HepG2 (cell line): Measurements from ENCODE around the gene ADIPOR2. TPM values are rescaled to one million over a fixed set of nuclear protein-coding genes. Genes with fewer than 3 reads are reported as not detected.

Experiments used
- ATAC-seq: fragments of 200-7000 bp; cut with Tn5 transposase; 3 replicates; pipeline ENCODE4 v1.9.1; 2020; ENCODE audit warnings: mild to moderate bottlenecking, moderate library complexity
- BruUV-seq: library from RNA; stranded (reverse); fragments of 400-500 nt; replicated peaks from 2 replicates; lab custom pipeline; 2021; lab: Mats Ljungman, UMichigan
- CTCF ChIA-PET: fragments of 300-600 bp; formaldehyde crosslinking; extraction: SDS; loops from one replicate; lab custom pipeline; 2021; ENCODE audit warnings: low total read pairs, inconsistent platforms, low intra/inter-chr PET ratio; lab: Yijun Ruan, JAX
- POLR2A ChIA-PET: fragments of 350-600 bp; sonication (Branson Sonifier 250); formaldehyde crosslinking; loops from one replicate; lab custom pipeline; 2020; ENCODE audit warnings: antibody characterized with exemption, inconsistent platforms; lab: Yijun Ruan, JAX
- DNase-seq: peaks from one replicate; pipeline ENCODE4 v3.0.0-alpha.2; 2015; ENCODE audit warnings: low spot score
- FAIRE-seq: peaks from 3 replicates; lab custom pipeline; 2011; peaks lifted over from hg19 to GRCh38; lab: Jason Lieb, UNC
- H2AFZ ChIP-seq: one replicate; pipeline ENCODE4 v1.6.1; 2011; ENCODE audit warnings: low read length, inconsistent platforms
- H3K27ac ChIP-seq: fragments of 300-600 bp; 3 replicates; pipeline ENCODE4 v1.8.0; 2011; ENCODE audit warnings: mixed run types, mild to moderate bottlenecking, mixed read lengths, low read length, inconsistent platforms; ENCODE audit not compliant: insufficient read depth; ENCODE audit errors: extremely low read length
- H3K27me3 ChIP-seq, 2 experiments: fragments of 200-600 bp in 1 of 2; 2 replicates in 1 of 2; 3 replicates in 1 of 2; pipeline versions ENCODE4 v1.6.0 to v1.8.0; 2011; ENCODE audit warnings: low read length in 2 of 2, mild to moderate bottlenecking in 2 of 2, moderate library complexity in 2 of 2, inconsistent platforms in 1 of 2; ENCODE audit not compliant: insufficient read depth in 2 of 2, control insufficient read depth in 1 of 2
- H3K36me3 ChIP-seq, 2 experiments: fragments of 200-600 bp in 1 of 2; replicated peaks in 1 of 2; 2 replicates in 1 of 2; 3 replicates in 1 of 2; pipeline versions ENCODE4 v1.5.1 to v1.8.0; 2011; ENCODE audit warnings: low read length in 2 of 2, inconsistent platforms in 1 of 2; ENCODE audit not compliant: insufficient read depth in 2 of 2, control insufficient read depth in 1 of 2
- H3K4me1 ChIP-seq: 2 replicates; pipeline ENCODE4 v1.5.1; 2012; ENCODE audit warnings: low read length, inconsistent platforms; ENCODE audit not compliant: insufficient read depth
- H3K4me2 ChIP-seq: 2 replicates; pipeline ENCODE4 v1.6.0; 2011; ENCODE audit warnings: low read depth, low read length, inconsistent platforms
- H3K4me3 ChIP-seq, 3 experiments: fragments of 200-600 bp in 1 of 3; sonication (generic), shearing (Covaris generic) in 1 of 3; replicated peaks in 1 of 3; 2 replicates each; pipeline ENCODE4 v1.5.1; 2011 to 2016; ENCODE audit warnings: low read length in 3 of 3, inconsistent platforms in 2 of 3, low read depth in 2 of 3, mild to moderate bottlenecking in 2 of 3, control low read depth in 1 of 3, mixed read lengths in 1 of 3; ENCODE audit not compliant: insufficient read depth in 1 of 3
- H3K79me2 ChIP-seq: one replicate; pipeline ENCODE4 v1.6.1; 2011; ENCODE audit warnings: low read length, inconsistent platforms; ENCODE audit not compliant: insufficient read depth
- H3K9ac ChIP-seq: 2 replicates; pipeline ENCODE4 v1.6.0; 2011; ENCODE audit warnings: mild to moderate bottlenecking, low read depth, low read length, inconsistent platforms; ENCODE audit not compliant: insufficient read depth
- H3K9me3 ChIP-seq: 2 replicates; pipeline ENCODE4 v1.5.1; 2012; ENCODE audit warnings: mild to moderate bottlenecking, low read length
- H4K20me1 ChIP-seq: 2 replicates; pipeline ENCODE4 v1.6.0; 2011; ENCODE audit warnings: inconsistent platforms, mild to moderate bottlenecking, low read length, moderate library complexity; ENCODE audit not compliant: insufficient read depth
- DPF2 ChIP-seq: sonication (generic); formaldehyde crosslinking; IDR thresholded peaks from 2 replicates; pipeline ENCODE4 v1.4.0; 2020; ENCODE audit warnings: mild to moderate bottlenecking, low read depth, missing genetic modification reagents, borderline replicate concordance
- HNF4A ChIP-seq: sonication (generic); formaldehyde crosslinking; IDR thresholded peaks from 2 replicates; pipeline ENCODE4 v1.4.0; 2020; ENCODE audit warnings: missing genetic modification reagents
- NFKB2 ChIP-seq: sonication (generic); formaldehyde crosslinking; IDR thresholded peaks from 2 replicates; pipeline ENCODE4 v1.4.0; 2020; ENCODE audit warnings: missing genetic modification reagents, borderline replicate concordance
- NFYC ChIP-seq: IDR thresholded peaks from 2 replicates; pipeline ENCODE4 v1.6.1; 2016; ENCODE audit warnings: missing genetic modification reagents, missing compliant biosample characterization
- ZIK1 ChIP-seq: sonication (generic); formaldehyde crosslinking; IDR thresholded peaks from 2 replicates; pipeline ENCODE4 v1.5.0; 2020; ENCODE audit warnings: mild to moderate bottlenecking, low read depth, missing genetic modification reagents, borderline replicate concordance
- ZNF446 ChIP-seq: sonication (generic); formaldehyde crosslinking; IDR thresholded peaks from 2 replicates; pipeline ENCODE4 v1.5.0; 2020; ENCODE audit warnings: mild to moderate bottlenecking, missing genetic modification reagents
- WGBS: methylation state at CpG from one replicate; pipeline ENCODE4 v1.1.6; 2017; ENCODE audit warnings: low lambda C conversion rate; 5-methylcytosine and 5-hydroxymethylcytosine counted together
- in situ Hi-C: cut with HindIII; loops from 2 replicates; pipeline ENCODE4 v1.10.0; 2017; ENCODE audit warnings: low pct_unique_long_range_greater_than_20kb; ENCODE audit not compliant: extremely low pct_ligation_motif_present
- intact Hi-C: fragments of 100-400 bp; cut with micrococcal nuclease; formaldehyde crosslinking; loops from one replicate; pipeline ENCODE4 v1.10.0; 2022; ENCODE audit not compliant: unreplicated experiment
- polyA plus RNA-seq, 8 experiments: library from polyadenylated mRNA; depleted of rRNA in 3 of 8; stranded (reverse) in 7 of 8; unstranded in 1 of 8; fragments of >200 nt; fragmentation: Illumina TruSeq in 4 of 8; extraction: Trizol in 4 of 8; gene quantifications; 2 replicates each; pipeline versions ENCODE4 v1.2.1 to v1.2.3, GENCODE V29; 2011 to 2016; ENCODE audit warnings: low read depth in 4 of 8, missing spikeins in 1 of 8, mixed read lengths in 1 of 8; ENCODE audit not compliant: insufficient read depth in 1 of 8
- total RNA-seq, 5 experiments: library from RNA; depleted of rRNA; stranded (reverse); fragments of >200 nt; fragmentation: Illumina TruSeq; extraction: Trizol; gene quantifications; 2 replicates each; pipeline ENCODE4 v1.2.3, GENCODE V29; 2016; ENCODE audit warnings: low read depth in 1 of 5
- TF ChIP-seq, protein P1 (sequence below): sonication (generic); formaldehyde crosslinking; IDR thresholded peaks from 2 replicates; pipeline ENCODE4 v1.4.0; 2020; ENCODE audit warnings: missing genetic modification reagents
- TF ChIP-seq, protein P2 (sequence below): sonication (generic); formaldehyde crosslinking; IDR thresholded peaks from 2 replicates; pipeline ENCODE4 v1.8.1; 2023; ENCODE audit warnings: missing genetic modification reagents, inconsistent platforms, borderline replicate concordance
- TF ChIP-seq, protein P3 (sequence below): sonication (generic); formaldehyde crosslinking; IDR thresholded peaks from 2 replicates; pipeline ENCODE4 v1.5.0; 2020; ENCODE audit warnings: missing genetic modification reagents
- TF ChIP-seq, protein P4 (sequence below): sonication (generic); formaldehyde crosslinking; IDR thresholded peaks from 2 replicates; pipeline ENCODE4 v1.4.0; 2020; ENCODE audit warnings: mild to moderate bottlenecking, missing genetic modification reagents, borderline replicate concordance
- TF ChIP-seq, protein P5 (sequence below): sonication (generic); formaldehyde crosslinking; IDR thresholded peaks from 2 replicates; pipeline ENCODE4 v1.5.0; 2020; ENCODE audit warnings: missing genetic modification reagents

The ADIPOR2 gene
- total and polyA plus RNA-seq, 2 of the 13 experiments (the other 11 are each of a cell fraction or from before 2014, with no cell fraction given), result 35.2 to 52.2 TPM

DNA sequence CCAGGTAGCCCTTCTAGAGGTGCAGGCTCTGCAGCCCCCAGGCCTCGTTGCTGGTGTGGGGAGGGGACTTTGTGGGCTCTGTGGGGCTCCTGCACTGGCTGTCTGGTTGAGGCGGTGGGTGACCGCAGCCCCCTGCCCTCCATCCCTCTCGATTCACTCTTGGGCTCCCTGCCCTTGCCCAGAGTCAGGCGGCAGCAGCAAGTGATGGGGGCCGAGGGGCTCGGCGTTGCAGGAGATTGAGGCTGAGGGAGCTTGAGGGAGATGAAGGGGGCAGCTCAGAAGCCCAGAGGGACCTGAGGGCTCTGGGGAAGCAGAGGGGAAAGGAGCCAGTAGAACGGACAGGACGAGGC lies 120.0 kb downstream of the ADIPOR2 start:
- Histone ChIP-seq H3K4me1 (peaks cover 99% of the 10 kb centered on the region), H3K27ac (peak overlapping the region; percentile 75), H3K9ac (peak overlapping the region; percentile 79), H3K27me3 (no peaks in the 10 kb centered on the region), H3K9me3 (no peaks in the 10 kb centered on the region), H3K79me2 (peaks cover 4% of the 10 kb centered on the region), H3K4me2 (peak overlapping the region; percentile 89), H2AFZ (no peak overlapping the region), H3K4me3 (peak overlapping the region; percentile 63 to 80 (median 79); a peak in 5 of 6 replicates), H3K36me3 (no peaks in the 10 kb centered on the region), H4K20me1 (no peaks in the 10 kb centered on the region)
- CTCF ChIA-PET, result no interaction called here
- FAIRE-seq, result no peak
- POLR2A ChIA-PET, result interaction anchor here (1.2 to 5.7 kb wide), 3 partner anchors 10 to 27 kb away, joined by 4 to 31 read pairs (median 15); no protein-coding TSS in a partner anchor
- in situ Hi-C loops (no loop called here), intact Hi-C loops (no loop called here)
- no peak for ATAC-seq
- no peak for DNase-seq
- no TSS peak for BruUV-seq
- WGBS, result 50% methylated on average over 7 of the region's 10 CpGs
- TF ChIP-seq HNF4A (CRISPR knock-in tag) (no peak), ZIK1 (CRISPR knock-in tag) (no peak; the same call in 1 of the 2 replicates), NFKB2 (CRISPR knock-in tag) (no peak), DPF2 (CRISPR knock-in tag) (0 out of 2 replicates have a peak, but pooled peaks have one; percentile 1), ZNF446 (CRISPR knock-in tag) (no peak), NFYC (CRISPR knock-in tag) (no peak)
- TF ChIP-seq, protein P1, sequence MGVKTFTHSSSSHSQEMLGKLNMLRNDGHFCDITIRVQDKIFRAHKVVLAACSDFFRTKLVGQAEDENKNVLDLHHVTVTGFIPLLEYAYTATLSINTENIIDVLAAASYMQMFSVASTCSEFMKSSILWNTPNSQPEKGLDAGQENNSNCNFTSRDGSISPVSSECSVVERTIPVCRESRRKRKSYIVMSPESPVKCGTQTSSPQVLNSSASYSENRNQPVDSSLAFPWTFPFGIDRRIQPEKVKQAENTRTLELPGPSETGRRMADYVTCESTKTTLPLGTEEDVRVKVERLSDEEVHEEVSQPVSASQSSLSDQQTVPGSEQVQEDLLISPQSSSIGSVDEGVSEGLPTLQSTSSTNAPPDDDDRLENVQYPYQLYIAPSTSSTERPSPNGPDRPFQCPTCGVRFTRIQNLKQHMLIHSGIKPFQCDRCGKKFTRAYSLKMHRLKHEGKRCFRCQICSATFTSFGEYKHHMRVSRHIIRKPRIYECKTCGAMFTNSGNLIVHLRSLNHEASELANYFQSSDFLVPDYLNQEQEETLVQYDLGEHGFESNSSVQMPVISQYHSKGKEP (CRISPR knock-in tag), result no peak
- TF ChIP-seq, protein P2, sequence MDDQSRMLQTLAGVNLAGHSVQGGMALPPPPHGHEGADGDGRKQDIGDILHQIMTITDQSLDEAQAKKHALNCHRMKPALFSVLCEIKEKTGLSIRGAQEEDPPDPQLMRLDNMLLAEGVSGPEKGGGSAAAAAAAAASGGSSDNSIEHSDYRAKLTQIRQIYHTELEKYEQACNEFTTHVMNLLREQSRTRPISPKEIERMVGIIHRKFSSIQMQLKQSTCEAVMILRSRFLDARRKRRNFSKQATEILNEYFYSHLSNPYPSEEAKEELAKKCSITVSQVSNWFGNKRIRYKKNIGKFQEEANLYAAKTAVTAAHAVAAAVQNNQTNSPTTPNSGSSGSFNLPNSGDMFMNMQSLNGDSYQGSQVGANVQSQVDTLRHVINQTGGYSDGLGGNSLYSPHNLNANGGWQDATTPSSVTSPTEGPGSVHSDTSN (CRISPR knock-in tag), result no peak
- TF ChIP-seq, protein P3, sequence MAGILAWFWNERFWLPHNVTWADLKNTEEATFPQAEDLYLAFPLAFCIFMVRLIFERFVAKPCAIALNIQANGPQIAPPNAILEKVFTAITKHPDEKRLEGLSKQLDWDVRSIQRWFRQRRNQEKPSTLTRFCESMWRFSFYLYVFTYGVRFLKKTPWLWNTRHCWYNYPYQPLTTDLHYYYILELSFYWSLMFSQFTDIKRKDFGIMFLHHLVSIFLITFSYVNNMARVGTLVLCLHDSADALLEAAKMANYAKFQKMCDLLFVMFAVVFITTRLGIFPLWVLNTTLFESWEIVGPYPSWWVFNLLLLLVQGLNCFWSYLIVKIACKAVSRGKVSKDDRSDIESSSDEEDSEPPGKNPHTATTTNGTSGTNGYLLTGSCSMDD (CRISPR knock-in tag), result no peak
- TF ChIP-seq, protein P4, sequence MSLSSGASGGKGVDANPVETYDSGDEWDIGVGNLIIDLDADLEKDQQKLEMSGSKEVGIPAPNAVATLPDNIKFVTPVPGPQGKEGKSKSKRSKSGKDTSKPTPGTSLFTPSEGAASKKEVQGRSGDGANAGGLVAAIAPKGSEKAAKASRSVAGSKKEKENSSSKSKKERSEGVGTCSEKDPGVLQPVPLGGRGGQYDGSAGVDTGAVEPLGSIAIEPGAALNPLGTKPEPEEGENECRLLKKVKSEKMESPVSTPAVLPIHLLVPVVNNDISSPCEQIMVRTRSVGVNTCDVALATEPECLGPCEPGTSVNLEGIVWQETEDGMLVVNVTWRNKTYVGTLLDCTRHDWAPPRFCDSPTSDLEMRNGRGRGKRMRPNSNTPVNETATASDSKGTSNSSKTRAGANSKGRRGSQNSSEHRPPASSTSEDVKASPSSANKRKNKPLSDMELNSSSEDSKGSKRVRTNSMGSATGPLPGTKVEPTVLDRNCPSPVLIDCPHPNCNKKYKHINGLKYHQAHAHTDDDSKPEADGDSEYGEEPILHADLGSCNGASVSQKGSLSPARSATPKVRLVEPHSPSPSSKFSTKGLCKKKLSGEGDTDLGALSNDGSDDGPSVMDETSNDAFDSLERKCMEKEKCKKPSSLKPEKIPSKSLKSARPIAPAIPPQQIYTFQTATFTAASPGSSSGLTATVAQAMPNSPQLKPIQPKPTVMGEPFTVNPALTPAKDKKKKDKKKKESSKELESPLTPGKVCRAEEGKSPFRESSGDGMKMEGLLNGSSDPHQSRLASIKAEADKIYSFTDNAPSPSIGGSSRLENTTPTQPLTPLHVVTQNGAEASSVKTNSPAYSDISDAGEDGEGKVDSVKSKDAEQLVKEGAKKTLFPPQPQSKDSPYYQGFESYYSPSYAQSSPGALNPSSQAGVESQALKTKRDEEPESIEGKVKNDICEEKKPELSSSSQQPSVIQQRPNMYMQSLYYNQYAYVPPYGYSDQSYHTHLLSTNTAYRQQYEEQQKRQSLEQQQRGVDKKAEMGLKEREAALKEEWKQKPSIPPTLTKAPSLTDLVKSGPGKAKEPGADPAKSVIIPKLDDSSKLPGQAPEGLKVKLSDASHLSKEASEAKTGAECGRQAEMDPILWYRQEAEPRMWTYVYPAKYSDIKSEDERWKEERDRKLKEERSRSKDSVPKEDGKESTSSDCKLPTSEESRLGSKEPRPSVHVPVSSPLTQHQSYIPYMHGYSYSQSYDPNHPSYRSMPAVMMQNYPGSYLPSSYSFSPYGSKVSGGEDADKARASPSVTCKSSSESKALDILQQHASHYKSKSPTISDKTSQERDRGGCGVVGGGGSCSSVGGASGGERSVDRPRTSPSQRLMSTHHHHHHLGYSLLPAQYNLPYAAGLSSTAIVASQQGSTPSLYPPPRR (CRISPR knock-in tag), result no peak
- TF ChIP-seq, protein P5, sequence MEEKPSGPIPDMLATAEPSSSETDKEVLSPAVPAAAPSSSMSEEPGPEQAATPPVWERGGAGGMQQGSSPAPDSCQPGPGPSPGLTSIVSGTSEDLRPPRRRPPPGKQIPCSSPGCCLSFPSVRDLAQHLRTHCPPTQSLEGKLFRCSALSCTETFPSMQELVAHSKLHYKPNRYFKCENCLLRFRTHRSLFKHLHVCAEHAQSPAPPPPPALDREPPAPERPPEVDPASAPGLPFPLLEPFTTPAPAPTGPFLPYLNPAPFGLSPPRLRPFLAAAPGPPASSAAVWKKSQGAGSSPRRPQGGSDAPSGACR, result no peak
